GM23338 (cell line): ENCODE measurements around the gene NFIA.

Experiments used
- CREB1 ChIP-seq: fragments of 250-450 bp; sonication (Bioruptor Pico); IDR thresholded peaks from 2 replicates; pipeline ENCODE4 v1.5.0; 2020; ENCODE audit warnings: low read depth, mild to moderate bottlenecking, moderate library complexity
- EZH2 ChIP-seq: fragments of 200-600 bp; sonication (generic); IDR thresholded peaks from one replicate; pipeline ENCODE4 v1.8.0; 2017; ENCODE audit warnings: antibody characterized with exemption, mild to moderate bottlenecking, low read depth; ENCODE audit not compliant: unreplicated experiment
- EZH2phosphoT487 ChIP-seq: fragments of 200-600 bp; sonication (generic); IDR thresholded peaks from one replicate; pipeline ENCODE4 v1.8.1; 2018; ENCODE audit warnings: antibody characterized with exemption; ENCODE audit not compliant: unreplicated experiment
- JUNB ChIP-seq: IDR thresholded peaks from one replicate; pipeline ENCODE4 v1.6.1; 2016; ENCODE audit warnings: antibody characterized with exemption; ENCODE audit not compliant: unreplicated experiment
- POLR2AphosphoS5 ChIP-seq: IDR thresholded peaks from 2 replicates; pipeline ENCODE4 v1.6.1; 2016; ENCODE audit warnings: antibody characterized with exemption, low read depth
- ZNF114 ChIP-seq: fragments of 250-450 bp; sonication (Bioruptor Pico); IDR thresholded peaks from 2 replicates; pipeline ENCODE4 v1.5.0; 2020; ENCODE audit warnings: mild to moderate bottlenecking, moderate library complexity
- ZNF331 ChIP-seq: fragments of 250-450 bp; sonication (Bioruptor Pico); IDR thresholded peaks from 2 replicates; pipeline ENCODE4 v1.5.0; 2020; ENCODE audit warnings: low read depth, mild to moderate bottlenecking, moderate library complexity
- TF ChIP-seq, protein P1 (sequence below): IDR thresholded peaks from one replicate; pipeline ENCODE4 v1.6.1; 2018; ENCODE audit warnings: antibody characterized with exemption; ENCODE audit not compliant: unreplicated experiment
- TF ChIP-seq, protein P2 (sequence below), 2 experiments: fragments of 200-600 bp in 1 of 2; sonication (generic) in 1 of 2; conservative IDR thresholded peaks; 2 replicates each; pipeline versions ENCODE4 v1.5.1 to v1.6.1; 2016 to 2017; ENCODE audit warnings: antibody characterized with exemption in 2 of 2, low read depth in 2 of 2, mild to moderate bottlenecking in 2 of 2, moderate library complexity in 1 of 2

DNA sequence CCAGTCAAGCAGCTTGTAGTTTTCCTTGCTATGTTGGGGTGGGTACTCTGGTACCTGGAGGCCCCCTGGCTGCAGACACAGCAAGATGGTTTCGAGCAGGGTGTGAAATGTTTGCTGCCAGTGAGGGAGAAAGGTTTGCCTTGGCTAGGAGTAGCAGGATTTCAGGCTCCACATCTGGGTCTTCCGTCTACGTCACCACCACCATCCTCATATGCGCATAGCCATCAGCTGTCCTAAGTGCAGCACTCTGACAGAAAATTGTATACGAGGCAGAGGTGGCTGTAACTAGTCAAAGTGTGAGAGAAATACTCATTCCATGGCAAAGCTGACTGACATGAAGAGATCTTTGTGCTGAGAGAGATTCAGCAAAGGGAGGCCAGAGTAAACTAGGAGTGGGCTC, 212.6 kb downstream of the NFIA start:
- TF ChIP-seq CREB1 (no peak), EZH2phosphoT487 (no peak), EZH2 (no peak), POLR2AphosphoS5 (no peak), ZNF331 (no peak), JUNB (no peak), ZNF114 (no peak)
- TF ChIP-seq, protein P1, sequence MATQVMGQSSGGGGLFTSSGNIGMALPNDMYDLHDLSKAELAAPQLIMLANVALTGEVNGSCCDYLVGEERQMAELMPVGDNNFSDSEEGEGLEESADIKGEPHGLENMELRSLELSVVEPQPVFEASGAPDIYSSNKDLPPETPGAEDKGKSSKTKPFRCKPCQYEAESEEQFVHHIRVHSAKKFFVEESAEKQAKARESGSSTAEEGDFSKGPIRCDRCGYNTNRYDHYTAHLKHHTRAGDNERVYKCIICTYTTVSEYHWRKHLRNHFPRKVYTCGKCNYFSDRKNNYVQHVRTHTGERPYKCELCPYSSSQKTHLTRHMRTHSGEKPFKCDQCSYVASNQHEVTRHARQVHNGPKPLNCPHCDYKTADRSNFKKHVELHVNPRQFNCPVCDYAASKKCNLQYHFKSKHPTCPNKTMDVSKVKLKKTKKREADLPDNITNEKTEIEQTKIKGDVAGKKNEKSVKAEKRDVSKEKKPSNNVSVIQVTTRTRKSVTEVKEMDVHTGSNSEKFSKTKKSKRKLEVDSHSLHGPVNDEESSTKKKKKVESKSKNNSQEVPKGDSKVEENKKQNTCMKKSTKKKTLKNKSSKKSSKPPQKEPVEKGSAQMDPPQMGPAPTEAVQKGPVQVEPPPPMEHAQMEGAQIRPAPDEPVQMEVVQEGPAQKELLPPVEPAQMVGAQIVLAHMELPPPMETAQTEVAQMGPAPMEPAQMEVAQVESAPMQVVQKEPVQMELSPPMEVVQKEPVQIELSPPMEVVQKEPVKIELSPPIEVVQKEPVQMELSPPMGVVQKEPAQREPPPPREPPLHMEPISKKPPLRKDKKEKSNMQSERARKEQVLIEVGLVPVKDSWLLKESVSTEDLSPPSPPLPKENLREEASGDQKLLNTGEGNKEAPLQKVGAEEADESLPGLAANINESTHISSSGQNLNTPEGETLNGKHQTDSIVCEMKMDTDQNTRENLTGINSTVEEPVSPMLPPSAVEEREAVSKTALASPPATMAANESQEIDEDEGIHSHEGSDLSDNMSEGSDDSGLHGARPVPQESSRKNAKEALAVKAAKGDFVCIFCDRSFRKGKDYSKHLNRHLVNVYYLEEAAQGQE, result no peak
- TF ChIP-seq, protein P2, sequence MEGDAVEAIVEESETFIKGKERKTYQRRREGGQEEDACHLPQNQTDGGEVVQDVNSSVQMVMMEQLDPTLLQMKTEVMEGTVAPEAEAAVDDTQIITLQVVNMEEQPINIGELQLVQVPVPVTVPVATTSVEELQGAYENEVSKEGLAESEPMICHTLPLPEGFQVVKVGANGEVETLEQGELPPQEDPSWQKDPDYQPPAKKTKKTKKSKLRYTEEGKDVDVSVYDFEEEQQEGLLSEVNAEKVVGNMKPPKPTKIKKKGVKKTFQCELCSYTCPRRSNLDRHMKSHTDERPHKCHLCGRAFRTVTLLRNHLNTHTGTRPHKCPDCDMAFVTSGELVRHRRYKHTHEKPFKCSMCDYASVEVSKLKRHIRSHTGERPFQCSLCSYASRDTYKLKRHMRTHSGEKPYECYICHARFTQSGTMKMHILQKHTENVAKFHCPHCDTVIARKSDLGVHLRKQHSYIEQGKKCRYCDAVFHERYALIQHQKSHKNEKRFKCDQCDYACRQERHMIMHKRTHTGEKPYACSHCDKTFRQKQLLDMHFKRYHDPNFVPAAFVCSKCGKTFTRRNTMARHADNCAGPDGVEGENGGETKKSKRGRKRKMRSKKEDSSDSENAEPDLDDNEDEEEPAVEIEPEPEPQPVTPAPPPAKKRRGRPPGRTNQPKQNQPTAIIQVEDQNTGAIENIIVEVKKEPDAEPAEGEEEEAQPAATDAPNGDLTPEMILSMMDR (conservative IDR thresholded peaks at IDR 0.05; ENCODE audit: low read depth in 2 of 2), result peak in 1 of 2 experiments; percentile 21; a peak in 1 of 4 replicates
